DMS79 treated with DMSO at 0.1 percent for 48 hours (cell line): ENCODE results near the gene CDCP1.
A peak's percentile ranks its signal among the peaks of the same experiment; 100 is the strongest.
"Not testable (repeated sequence)": the region's sequence is repeated elsewhere in the genome, so short reads cannot be mapped to it uniquely, and the experiment has no call there.

Experiments
- DNase-seq: peaks from one replicate; lab custom pipeline; 2025; lab: John Stamatoyannopoulos, UW

CDCP1 gene

GRCh38 chr3:45055411-45056143, 90.6 kb downstream of the CDCP1 start:
- no peak for DNase-seq

- no peak for DNase-seq
Measured at GRCh38 chr3:45055032-45055410, 91.2 kb downstream of the CDCP1 start.

- DNase-seq: no peak
Measured at GRCh38 chr3:45054196-45054857, 91.9 kb downstream of the CDCP1 start.

DNA sequence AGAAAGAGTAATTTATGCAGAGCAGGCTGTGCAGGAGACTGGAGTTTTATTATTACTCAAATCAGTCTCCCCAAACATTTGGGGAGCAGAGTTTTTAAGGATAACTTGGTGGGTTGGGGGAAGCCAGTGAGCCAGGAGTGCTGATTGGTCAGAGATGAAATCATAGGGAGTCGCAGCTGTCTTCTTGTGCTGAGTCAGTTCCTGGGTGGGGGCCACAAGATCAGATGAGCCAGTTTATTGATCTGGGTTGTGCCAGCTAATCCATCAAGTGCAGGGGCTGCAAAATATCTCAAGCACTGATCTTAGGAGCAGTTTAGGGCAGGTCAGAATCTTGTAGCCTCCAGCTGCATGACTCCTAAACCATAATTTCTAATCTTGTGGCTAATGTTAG, 92.4 kb downstream of the CDCP1 start:
- DNase-seq: not testable (repeated sequence)

DNA sequence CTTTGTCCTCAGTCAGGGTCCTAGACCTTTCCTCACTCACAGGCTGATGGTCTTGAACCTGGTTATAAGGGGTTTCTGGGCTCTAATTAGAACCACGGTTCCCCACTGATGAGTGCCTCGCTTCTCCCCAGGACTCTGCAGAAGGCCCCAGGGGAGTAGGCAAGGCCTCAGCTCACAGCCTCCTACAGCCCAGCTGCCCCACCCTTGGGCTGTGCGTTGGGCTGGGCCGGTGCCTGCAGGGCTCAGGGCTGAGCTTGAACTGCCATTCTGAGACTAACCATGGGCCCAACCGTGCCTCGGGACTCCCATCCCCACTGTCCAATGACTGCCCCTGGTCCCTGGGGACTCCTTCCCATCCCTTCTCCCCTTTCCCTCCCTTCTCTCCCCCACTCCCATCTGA, 94.5 kb downstream of the CDCP1 start:
- no peak for DNase-seq

GRCh38 chr3:45049807-45050206, 96.4 kb downstream of the CDCP1 start:
- DNase-seq: no peak

GRCh38 chr3:45048244-45048643, 97.9 kb downstream of the CDCP1 start:
- no peak for DNase-seq

- DNase-seq: no peak
Measured at GRCh38 chr3:45043728-45044299, 102.4 kb downstream of the CDCP1 start.

DNA sequence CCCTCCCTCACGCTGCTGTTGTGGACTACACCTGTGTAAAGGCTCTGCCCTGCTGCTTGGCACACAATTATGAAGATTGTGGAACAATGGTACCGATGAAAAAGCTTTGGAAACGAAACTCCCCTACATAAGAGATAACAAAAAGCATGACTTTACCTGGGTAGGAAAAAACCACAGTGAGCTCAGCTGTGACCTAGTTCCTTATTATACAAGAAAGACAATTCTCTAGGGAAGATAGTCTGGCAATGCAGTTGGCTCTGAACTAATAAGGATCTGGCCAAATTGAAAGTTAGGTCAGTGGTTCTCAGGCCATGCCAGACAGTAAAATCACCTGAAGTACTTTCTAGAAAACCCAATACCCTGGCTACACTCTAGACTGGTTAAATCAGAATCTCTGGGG, 104.0 kb downstream of the CDCP1 start:
- DNase-seq: no peak

GRCh38 chr3:45041666-45042065, 104.5 kb downstream of the CDCP1 start:
- DNase-seq: no peak

GRCh38 chr3:45037720-45038455, 108.3 kb downstream of the CDCP1 start:
- DNase-seq: peak; percentile 66

- DNase-seq: no peak
Measured at GRCh38 chr3:45035441-45036301, 110.5 kb downstream of the CDCP1 start.

DNA sequence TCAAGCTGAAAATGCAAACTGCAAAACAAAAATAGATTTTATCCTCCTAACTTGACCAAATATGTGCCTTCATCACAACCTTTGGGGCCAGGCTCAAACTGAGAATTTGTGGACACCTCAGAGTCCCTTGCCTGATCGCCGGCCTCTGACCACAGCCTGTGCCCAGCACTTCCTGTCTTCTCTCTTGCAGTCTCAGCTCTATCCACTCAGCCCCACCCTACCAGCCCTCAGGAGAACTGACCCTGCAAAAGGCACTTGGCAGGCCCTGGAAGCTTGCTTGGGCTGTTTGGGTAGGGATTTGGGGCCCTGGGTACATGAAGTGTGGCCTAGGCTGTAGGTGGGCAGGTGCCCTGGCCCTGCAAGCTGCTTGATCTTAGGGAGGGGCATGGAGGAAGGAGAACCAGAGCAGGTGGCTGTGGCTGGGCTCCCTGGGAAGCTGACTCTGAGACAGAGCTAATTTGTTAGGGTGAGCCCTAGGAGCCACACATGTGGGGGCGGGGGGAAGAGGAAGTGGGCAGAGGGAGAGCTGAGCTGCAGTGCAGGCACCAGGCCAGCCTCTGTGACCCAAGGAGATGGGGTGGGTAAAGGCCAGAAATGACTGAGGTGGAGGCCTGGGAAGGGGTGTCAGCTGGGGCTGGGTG, 111.4 kb downstream of the CDCP1 start:
- DNase-seq: no peak

DNA sequence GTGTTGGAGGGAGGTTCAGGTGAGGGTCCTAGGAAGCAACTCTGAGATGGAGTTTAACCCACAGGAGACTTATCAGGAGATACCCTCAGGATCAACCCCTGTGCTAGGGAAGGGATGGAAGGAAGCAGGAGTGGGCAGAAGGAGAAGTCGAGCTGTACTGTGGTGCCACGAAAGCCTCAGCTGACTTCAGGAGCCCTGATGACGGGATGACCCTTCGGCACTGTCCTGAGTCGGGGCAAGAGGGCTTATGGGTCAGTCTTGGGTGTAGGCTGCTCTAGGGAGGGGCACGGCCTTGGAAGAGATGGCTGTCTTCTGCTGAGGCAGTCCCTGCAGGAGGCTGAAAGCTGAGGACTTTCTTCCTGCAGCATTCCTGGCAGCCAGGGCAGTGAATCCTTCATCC, 112.4 kb downstream of the CDCP1 start:
- no peak for DNase-seq
